HG03097 (cell line): Measurements from ENCODE around the gene BBS2.

Experiments
- ATAC-seq: cut with Tn5 transposase; IDR thresholded peaks from one replicate; pipeline ENCODE4 v1.9.1; 2021; ENCODE audit not compliant: unreplicated experiment, low FRiP score

The BBS2 gene

GRCh38 chr16:56478281-56479049 lies 41.4 kb downstream of the BBS2 start:
- no peak for ATAC-seq

DNA sequence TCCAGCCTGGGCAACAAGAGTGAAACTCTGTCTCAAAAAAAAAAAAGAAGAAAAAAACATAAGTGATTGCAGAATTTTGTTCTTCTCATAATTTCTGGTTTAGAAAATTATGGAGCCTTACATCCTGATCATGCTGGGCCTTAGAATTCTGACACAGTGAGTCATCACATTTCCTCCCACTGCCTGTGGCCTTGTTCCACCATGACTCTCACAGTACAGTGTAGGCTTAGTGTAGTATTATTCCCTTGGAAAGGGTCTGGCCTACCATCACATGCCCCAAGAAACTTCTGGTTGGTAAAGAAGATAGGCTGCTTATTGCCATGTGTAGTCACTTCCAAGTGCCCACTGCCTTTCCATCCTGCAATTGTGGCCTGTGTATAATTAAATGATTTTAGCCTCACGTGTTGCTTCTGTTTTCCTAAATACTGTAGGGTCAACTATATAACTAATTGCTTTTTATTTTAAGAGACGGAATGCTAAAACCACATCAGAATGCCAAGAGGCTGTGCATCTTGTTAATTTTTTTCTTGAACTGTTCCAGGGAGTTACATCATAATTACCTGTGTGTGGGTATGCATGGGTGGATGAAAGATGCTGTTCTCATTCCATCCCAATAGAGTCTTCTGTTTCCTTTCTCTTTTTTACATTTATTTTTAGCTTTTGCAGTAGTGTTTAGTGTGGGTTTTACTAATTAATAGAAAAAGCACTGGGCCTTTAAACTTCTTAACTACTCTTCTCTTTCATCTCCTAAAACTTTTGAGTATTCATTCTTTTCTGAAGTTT lies 42.5 kb downstream of the BBS2 start:
- no peak for ATAC-seq

GRCh38 chr16:56475201-56475600 lies 44.6 kb downstream of the BBS2 start:
- no peak for ATAC-seq

DNA sequence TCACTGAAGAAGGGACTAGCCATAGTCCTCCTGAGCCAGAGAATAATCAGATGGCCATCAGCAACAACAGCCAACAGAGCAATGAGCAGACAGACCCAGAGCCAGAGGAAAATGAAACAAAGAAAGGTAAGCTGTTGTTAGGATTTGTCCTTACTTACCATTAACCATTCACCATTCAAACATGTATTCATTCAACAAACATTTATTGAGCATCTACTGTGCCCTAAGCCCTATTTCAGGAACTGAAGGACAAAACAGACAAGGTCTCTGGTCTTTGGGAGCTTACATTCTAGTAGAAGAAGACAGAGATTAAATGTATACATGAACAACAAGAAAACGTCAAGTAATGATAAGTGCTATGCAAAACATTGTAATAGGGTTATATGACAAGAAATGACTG lies 49.2 kb downstream of the BBS2 start:
- ATAC-seq, result no peak

GRCh38 chr16:56470232-56470631 lies 49.6 kb downstream of the BBS2 start:
- no peak for ATAC-seq

DNA sequence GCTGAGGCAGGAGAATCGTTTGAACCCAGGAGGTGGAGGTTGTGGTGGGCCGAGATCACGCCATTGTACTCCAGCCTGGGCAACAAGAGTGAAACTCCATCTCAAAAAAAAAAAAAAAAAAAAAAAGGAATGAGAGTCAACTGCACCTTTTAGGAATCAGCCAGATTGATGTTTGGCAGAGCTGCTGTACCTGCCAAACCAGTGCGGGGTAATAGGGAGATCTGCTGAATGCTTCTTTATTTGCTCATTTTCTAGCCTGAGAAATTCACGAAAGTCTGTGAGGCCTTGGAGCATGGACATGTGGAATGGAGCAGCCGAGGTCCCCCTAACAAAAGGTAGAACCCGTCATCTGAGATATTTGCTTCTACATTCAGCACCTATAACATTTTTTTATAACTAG lies 50.1 kb downstream of the BBS2 start:
- ATAC-seq, result no peak

DNA sequence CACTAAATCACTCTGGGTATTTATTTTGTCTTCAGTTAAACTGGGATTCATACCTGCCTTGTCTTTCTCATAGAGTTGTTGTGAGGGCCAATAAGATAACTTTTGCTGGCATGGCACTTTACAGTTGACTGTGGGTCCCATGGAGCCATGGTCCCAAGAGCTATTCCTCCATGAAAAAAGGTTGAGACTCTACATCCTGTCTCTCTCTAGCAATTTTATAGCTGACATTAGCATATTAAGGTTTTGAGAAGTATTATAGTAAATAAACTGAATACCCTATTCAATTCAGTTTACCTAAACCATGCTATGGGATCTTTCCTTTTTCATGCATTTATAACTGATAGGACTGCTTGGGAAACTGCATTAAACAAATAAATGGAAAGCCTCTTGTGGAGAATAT lies 51.0 kb downstream of the BBS2 start:
- no peak for ATAC-seq

- ATAC-seq, result no peak
These were observed 53.5 kb downstream of the BBS2 start for GRCh38 chr16:56466344-56466743.

DNA sequence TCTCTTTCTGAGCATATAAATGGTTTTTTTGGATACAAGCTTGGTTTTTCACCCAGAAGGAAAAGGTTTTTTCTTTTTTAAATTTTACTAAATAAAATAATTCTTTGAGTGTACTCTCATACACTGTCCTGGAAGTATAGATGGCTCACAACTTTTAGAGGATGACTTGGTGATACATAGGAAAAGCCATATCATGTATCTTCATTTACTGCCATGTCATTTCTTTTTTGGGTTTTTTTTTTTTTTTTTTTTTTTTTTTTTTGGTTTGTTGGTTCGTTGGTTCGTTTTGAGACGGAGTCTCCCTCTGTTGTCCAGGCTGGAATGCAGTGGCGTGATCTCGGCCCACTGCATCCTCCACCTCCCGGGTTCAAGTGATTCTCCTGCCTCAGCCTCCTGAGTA lies 56.7 kb downstream of the BBS2 start:
- ATAC-seq, result no peak

DNA sequence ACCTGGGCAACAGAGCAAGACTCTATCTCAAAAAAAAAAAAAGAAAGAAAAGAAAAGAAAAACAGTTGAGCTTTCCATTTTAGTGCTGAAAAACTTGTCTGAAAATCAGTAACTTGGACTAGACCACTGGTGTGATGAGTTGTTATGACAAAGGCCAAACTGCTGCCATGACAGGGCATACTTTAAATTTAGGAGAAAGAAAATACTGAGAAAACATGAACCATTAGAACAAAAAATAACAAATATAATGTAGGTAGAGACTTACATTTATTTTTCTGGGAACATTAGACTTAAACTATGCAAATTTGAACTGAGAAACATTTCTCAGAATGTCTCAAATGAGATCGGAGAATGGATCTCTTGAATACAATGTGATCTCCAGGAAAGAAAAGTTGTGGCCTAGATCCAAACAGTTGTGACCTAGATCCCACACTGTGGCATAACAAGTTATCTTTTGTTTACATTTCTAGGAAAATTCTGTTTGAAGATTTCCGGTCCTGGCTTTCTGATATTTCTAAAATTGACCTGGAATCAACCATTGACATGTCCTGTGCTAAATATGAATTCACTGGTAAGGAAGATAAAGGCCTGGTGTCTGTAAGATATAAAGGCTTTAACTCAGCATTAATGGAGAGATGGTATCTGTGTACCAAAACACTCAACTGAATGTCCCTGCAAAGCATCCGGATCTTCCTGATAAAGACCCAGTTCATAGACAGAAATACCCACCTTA lies 57.6 kb downstream of the BBS2 start:
- no peak for ATAC-seq

GRCh38 chr16:56460101-56460500 lies 59.7 kb downstream of the BBS2 start:
- ATAC-seq, result no peak

- no peak for ATAC-seq
These were observed 61.8 kb downstream of the BBS2 start for GRCh38 chr16:56457927-56458470.

DNA sequence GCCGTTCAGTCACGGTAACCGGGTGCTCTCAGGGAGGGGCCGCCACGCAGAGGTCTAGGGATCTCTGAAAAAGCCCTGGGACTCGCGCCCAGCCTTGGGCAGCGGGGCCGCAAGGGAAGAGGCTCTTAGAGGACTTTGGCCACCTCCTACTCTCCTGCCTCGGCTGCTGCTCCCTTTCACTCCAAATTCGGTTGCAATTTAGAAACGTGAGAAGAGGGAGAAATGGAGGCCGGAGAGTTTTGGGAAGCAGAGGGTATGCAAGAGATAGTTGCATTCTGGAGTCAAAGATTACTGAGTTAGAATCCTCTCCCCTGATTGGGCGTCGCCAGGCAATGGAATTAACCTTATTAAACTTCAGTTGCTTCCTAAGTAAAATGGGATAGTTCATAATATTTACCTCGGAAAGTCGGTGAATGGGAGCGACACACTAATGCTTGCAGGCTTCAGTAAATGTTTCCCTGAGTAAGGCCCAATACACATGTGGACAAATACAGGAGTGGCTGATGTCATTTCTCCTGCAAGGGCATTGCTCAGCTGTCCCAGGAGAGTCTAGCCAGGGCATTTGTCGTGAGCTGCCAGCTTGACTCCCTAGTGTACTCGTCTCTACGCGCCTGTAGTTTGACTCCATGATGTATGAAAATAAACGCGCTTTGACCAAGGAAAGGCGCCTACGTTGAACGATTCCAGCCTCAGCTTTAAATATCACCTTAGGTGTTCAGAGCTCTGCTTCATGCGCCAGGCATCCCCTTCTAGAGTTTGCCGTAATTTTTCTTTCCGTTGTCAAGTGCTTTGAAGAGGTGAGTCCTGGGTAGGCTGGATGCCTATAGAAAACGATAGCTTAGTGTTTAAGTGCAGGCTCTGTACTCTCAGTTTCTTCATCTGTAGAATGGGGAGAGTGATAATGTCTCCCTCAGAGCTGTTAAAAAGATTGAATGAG lies 67.8 kb downstream of the BBS2 start:
- peak; percentile 32 for ATAC-seq

DNA sequence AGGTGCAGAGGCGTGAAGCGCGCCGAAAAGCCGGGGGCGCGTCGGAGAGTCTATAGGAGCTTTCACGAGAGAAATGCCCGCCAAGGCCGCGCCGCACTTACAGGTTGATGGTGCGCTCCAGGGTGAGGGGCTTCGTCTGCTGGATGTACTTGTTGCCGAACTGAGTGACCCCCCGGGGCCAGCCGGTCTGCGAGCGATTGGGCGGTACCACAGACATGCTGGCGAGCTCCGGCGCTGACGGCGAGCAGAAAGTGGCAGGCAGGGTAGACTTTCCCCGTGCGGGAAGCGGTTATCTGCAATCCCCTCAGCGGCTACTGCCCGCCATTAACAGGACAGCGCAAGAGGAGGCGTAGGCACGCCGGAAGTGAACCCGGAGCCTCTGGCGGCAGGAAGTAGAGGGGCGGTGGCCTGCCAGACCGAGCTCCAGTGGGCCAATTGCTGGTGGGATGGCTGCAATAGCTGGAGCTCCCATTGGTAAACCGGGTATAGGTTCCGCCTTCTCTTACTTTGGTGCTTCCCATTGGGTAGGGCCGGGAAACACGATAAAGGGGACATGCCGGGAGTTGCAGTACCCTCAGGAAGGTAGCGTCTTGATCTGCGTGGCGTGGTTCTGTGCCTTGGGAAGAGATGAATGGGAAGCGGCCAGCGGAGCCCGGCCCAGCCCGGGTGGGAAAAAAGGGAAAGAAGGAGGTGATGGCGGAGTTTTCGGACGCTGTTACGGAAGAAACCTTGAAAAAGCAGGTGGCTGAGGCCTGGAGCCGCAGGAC lies 68.7 kb downstream of the BBS2 start, which contains the start of the genes NUDT21 and OGFOD1:
Gene NUDT21, minus strand, starts transcription at position 347 of the 767 bp plus-strand sequence. Its CDS starts 130 bp downstream, at position 217.
Gene OGFOD1, plus strand, starts transcription at position 569 of the 767 bp plus-strand sequence. Its CDS starts 59 bp downstream, at position 628.
- ATAC-seq, result peak; percentile 98

- ATAC-seq, result peak; percentile 19
These were observed 69.4 kb downstream of the BBS2 start for GRCh38 chr16:56450275-56450985.

DNA sequence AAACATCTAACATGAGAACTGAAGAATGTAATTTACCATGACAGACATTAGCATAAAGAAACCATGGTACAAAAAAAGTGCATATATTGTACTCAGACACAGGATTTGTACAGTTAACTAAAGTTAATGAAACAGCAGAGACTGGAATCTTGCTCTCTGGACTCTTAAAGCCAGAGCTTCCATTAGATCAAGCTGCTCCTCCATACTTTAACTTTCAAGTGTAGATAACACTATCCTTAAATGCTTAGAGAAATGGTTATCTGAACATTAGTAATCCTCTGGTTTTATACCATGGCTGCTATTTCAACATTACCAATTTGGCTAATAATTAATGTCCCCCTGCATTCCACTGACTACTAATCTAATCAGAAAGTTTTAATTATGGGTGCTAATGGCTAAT lies 71.8 kb downstream of the BBS2 start:
- ATAC-seq, result no peak

DNA sequence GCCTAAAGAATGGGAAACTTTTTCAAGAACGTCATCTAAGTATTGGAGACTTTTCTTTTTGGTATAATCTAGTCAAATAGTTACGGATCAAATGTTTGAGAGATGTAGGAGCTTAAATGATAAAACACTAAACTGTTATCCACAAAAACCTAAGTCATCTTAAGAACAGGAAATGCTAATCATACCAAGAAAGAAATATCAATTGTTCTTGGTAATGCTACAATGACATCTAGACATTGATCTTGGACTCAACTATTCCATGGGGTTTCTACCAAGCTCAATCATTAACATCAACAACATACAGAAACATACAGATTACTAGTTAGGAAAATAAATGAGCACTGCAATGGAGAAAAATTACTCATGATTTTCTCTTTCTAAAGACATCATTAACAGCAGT lies 72.5 kb downstream of the BBS2 start:
- no peak for ATAC-seq

- no peak for ATAC-seq
These were observed 81.8 kb downstream of the BBS2 start for GRCh38 chr16:56438038-56438437.
